ENCODE data around the gene C16orf46. TPM values are rescaled to one million over a fixed set of nuclear protein-coding genes. Genes with fewer than 3 reads are reported as not detected.

C16orf46 gene
- total RNA-seq, 1 experiment from 2014 or later: not detected

GRCh38 chr16:81018496-81018895, 58.5 kb downstream of the C16orf46 start:
- DNase-seq (ENCODE audit: low read depth): no peak

DNA sequence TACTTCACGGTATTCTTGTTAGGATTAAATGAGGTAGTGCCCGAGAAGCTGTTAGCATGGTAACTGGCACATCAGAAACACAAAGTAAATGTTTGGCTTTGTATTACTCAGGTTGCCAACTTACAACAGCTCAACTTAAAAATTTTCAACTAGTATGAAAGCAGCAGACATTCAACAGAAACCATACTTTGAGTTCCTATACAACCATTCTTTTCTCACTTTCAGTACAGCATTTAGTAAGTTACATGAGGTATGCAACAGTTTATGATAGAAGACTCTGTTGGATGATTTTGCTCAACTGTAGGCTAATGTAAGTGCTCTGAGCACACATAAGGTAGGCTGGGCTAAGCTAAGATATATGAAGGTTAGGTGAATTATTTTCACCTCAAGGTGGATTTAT, 62.4 kb downstream of the C16orf46 start:
- no peak for DNase-seq (ENCODE audit: low read depth)

- DNase-seq (ENCODE audit: low read depth): no peak
Measured at GRCh38 chr16:81012974-81013373, 64.1 kb downstream of the C16orf46 start.

Small RNA genes lying within 50 kb of the gene (small RNA-seq; reads per million reads assigned to genes)
- gene AC092718.3: not detected
- not detected for gene RNU6-1191P

Other genes starting within 250 kb of the C16orf46 start
- 110 and 119 TPM in 2 replicates for gene CMC2, start 70.4 kb downstream of the C16orf46 start, total RNA-seq (2014; rRNA removed; shearing (Covaris generic))
- gene CENPN, start 70.0 kb downstream of the C16orf46 start, total RNA-seq (2014; rRNA removed; shearing (Covaris generic)): 67.4 and 76.5 TPM in 2 replicates
- 34.7 and 35.2 TPM in 2 replicates for gene ATMIN, start 41.4 kb downstream of the C16orf46 start, total RNA-seq (2014; rRNA removed; shearing (Covaris generic))
- 33.0 and 47.4 TPM in 2 replicates for gene GCSH, start 19.2 kb upstream of the C16orf46 start, total RNA-seq (2014; rRNA removed; shearing (Covaris generic))
- not detected in 2 replicates for gene BCO1, start 161.5 kb upstream of the C16orf46 start, total RNA-seq (2014; rRNA removed; shearing (Covaris generic))
- 5.0 and 5.5 TPM in 2 replicates for gene GAN, start 237.7 kb upstream of the C16orf46 start, total RNA-seq (2014; rRNA removed; shearing (Covaris generic))